ENCODE data around the gene ARL13B. TPM values are rescaled to one million over a fixed set of nuclear protein-coding genes. Genes with fewer than 3 reads are reported as not detected.

The ARL13B gene
- total RNA-seq, 1 donor from 2014 or later, result 6.7 TPM

- no peak overlapping the region for H3K4me3 ChIP-seq (ENCODE audit: low read depth, low read length)
- DNase-seq (ENCODE audit: low read depth), result no peak
- no peak for TF ChIP-seq CTCF (conservative IDR thresholded peaks at IDR 0.05; ENCODE audit: low read depth, low read length)
These were observed 3.5 kb downstream of the ARL13B start for GRCh38 chr3:93983408-93983807.

- H3K4me3 ChIP-seq (ENCODE audit: low read depth, low read length), result no peak overlapping the region
- no peak for DNase-seq (ENCODE audit: low read depth)
- no peak for TF ChIP-seq CTCF (conservative IDR thresholded peaks at IDR 0.05; ENCODE audit: low read depth, low read length)
These were observed 4.7 kb downstream of the ARL13B start for GRCh38 chr3:93984618-93985017.

DNA sequence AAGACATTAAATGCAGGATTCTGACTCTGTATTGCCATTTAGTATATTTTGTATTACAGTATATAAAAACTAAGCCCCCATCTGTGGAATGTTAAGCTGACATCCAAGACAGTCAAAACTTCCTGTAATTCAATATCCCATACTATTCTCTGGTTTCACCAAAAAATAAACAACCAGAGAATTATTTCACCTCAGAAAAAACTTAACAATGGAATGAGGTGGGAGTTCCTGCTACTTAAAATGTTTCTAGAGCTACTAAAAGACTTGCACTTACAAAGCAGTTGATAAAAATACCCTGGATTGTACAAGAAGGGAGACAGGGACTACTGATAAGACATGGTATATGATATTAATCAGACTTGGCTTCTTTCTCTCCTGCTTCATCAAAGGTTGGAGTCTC lies 8.3 kb downstream of the ARL13B start:
- H3K4me3 ChIP-seq (ENCODE audit: low read depth, low read length), result no peak overlapping the region
- DNase-seq (ENCODE audit: low read depth), result no peak
- TF ChIP-seq CTCF (conservative IDR thresholded peaks at IDR 0.05; ENCODE audit: low read depth, low read length), result no peak

- no peak for DNase-seq (ENCODE audit: low read depth)
- no peak for TF ChIP-seq CTCF (conservative IDR thresholded peaks at IDR 0.05; ENCODE audit: low read depth, low read length)
- no peak overlapping the region for H3K4me3 ChIP-seq (ENCODE audit: low read depth, low read length)
These were observed 8.8 kb downstream of the ARL13B start for GRCh38 chr3:93988764-93989163.

DNA sequence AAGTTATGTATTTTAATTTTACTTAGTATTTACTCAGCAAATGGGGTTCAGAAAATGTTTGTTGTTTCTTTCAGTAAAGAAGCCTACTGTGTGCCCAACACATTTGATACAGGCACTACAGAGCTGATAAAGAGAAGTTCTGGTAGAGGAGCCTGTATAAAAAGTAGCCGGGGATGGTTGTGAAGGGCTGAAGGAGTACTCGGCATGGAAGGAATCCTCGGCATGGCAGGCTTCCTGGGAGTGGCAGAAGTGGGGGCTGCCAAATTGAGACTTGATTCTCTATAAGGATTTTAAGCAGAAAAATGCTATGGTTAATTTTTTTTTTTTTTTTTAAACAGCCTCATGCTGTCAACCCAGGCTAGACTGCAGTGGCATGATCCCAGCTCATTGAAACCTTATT lies 9.3 kb downstream of the ARL13B start:
- no peak for TF ChIP-seq CTCF (conservative IDR thresholded peaks at IDR 0.05; ENCODE audit: low read depth, low read length)
- no peak overlapping the region for H3K4me3 ChIP-seq (ENCODE audit: low read depth, low read length)
- no peak for DNase-seq (ENCODE audit: low read depth)

DNA sequence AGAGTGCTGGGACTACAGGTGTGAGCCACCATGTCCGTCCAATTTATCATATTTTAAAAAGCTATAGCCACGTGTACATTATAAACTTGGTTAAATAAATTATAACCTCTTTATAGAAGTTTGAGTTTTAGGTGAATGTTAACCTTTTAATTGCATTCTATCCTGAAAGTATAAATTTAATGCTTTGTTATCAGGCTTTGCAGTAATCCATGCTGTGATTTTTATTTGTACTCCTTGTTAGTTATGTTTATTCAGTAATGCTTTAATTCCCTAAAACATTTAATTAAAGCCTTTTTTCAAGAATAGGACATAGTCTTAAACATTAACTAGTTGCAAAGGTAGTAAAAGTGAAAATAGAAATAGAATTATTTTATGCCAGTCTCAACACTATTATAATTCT lies 11.7 kb downstream of the ARL13B start:
- H3K4me3 ChIP-seq (ENCODE audit: low read depth, low read length), result no peak overlapping the region
- no peak for DNase-seq (ENCODE audit: low read depth)
- TF ChIP-seq CTCF (conservative IDR thresholded peaks at IDR 0.05; ENCODE audit: low read depth, low read length), result no peak

GRCh38 chr3:93992207-93992606 lies 12.3 kb downstream of the ARL13B start:
- no peak overlapping the region for H3K4me3 ChIP-seq (ENCODE audit: low read depth, low read length)
- TF ChIP-seq CTCF (conservative IDR thresholded peaks at IDR 0.05; ENCODE audit: low read depth, low read length), result no peak
- DNase-seq (ENCODE audit: low read depth), result no peak

Data from epithelial cell of proximal tubule (primary cell).